GM19438 (cell line): ENCODE measurements around the gene SPINDOC.
"Not testable (repeated sequence)": the region's sequence is repeated elsewhere in the genome, so short reads cannot be mapped to it uniquely, and the experiment has no call there.

Experiments
- ATAC-seq: cut with Tn5 transposase; IDR thresholded peaks from one replicate; pipeline ENCODE4 v1.9.1; 2021; ENCODE audit warnings: low read depth; ENCODE audit not compliant: unreplicated experiment

Gene SPINDOC, protein sequence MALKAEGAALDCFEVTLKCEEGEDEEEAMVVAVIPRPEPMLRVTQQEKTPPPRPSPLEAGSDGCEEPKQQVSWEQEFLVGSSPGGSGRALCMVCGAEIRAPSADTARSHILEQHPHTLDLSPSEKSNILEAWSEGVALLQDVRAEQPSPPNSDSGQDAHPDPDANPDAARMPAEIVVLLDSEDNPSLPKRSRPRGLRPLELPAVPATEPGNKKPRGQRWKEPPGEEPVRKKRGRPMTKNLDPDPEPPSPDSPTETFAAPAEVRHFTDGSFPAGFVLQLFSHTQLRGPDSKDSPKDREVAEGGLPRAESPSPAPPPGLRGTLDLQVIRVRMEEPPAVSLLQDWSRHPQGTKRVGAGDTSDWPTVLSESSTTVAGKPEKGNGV

DNA sequence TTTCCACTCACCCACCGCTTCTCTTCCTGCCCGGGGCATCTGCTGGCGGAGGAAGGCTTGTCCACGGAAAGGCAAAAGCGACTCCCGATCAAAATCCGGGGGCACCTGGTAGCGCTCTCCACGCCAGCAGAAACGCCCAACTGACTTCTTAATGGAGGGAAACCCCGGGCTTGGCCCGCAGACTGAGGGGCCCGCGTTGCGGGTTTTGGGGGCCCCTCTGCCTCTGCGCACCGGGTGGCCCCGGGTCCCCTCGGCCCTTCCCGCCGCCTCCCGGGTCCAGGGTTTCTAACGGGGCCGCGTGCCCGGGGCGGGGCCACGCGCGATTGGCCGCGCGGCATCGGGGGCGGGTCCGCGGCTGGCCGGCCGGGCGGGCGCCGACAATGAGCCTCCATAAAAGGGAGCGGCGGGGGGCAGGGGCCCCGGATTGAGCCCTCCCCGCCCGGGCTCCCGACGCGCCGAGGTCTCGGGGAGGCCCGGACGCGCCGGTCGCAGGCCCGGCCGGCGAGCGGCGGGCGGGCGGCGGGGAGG is at the start of gene SPINDOC:
TSS of gene SPINDOC (plus strand) at position 422 of the 528 bp plus-strand sequence. CDS start 231 bp downstream, outside the sequence.
- peak; percentile 66 for ATAC-seq

- ATAC-seq, result no peak
Measured at GRCh38 chr11:63763496-63764339, 49.5 kb upstream of the SPINDOC start.

GRCh38 chr11:63764340-63764678 is 48.9 kb upstream of the SPINDOC start:
- ATAC-seq, result no peak

DNA sequence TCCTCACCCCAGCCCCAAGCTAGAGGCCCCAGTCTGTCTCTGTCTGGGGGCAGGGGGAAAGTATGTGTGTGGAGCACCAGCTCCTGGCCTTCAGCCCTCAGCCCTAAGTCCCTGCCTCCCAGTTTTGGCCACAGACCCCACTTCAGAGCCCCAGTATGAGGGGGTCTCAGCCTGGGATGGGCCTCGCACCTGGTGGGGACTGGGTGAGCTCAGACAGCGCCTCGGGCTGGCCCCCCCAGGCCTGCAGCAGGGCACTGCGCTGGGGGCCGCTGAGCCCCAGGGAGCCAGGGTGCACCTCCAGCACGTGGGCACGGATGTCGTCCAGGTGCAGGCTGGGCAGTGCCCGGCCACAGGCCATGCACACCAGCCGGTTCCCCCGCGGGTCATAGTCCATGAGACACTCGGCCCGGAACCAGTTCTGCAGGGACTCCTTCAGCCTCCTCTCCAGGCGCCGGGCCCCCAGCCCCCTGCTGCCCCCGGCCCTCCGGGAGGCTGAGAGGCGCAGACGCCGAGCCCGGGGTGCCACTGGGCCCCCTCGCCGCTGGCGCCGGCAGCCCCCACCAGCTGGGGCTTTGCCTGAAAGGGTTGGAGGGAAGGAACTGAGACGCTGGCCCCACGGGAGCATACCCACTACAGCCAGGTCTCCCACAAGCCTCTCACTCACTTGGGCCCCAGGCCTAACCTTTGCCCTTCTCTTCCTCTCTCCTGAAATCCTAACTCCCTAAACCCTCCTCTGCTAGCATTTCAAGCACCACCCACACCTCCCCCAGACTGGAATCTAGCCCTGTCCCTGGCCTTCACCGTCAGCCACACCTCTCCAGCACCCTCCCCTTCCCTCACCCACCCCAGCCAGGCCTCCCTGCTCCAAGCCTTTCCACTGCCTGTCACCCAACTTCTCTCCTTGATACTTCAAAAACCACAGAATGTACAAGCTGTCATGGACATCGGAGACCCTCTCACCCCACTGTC is 48.3 kb upstream of the SPINDOC start:
- ATAC-seq, result no peak

- no peak for ATAC-seq
Measured at GRCh38 chr11:63765688-63766241, 47.5 kb upstream of the SPINDOC start.

DNA sequence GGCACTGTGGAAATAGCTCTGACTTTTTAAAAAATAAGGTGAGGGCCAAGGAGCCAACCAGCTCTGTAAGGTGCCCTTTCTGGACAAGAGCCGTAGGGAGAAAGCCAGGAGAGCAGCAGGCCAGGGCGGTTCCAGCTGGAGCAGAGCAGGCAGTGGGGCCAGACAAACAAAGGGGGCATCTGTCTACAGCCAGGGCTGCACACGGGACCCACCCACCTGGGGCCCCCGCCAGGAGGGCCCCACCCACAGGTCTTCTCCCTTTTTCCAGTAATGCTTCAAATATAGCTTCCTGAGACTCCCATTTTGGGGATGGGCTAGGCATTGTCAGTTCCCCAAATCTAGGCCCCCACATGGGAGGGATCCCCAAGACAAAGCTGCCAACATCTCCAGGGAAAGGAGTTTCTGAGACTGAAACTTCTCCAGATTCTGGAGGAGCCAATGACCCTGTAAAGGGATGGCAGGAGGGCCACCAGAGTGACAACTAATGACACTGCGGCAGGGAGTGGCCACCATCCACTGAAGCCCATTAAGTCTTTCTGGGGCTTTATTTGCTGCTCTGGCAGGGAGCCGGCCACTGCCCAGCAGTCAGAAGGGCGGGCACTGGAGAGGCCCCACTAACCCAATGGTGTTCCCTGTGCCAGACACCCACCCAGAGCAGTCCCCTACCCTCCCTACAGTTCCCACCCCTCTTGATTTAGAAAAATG is 46.6 kb upstream of the SPINDOC start:
- no peak for ATAC-seq

DNA sequence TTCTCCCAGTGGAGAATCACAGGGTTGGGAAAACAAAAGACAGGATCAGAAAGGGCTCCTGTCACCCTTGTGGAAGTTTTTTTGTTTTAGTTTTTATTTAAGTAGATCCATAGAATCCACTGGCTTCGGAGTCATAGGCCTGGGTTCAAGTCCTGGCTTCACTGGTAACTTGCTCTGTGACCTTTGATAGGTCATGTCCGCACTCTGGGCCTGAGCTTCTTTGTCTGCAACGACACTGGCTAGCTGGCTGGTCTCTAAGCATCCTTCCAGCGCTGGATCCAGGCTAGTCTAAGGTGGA is 46.0 kb upstream of the SPINDOC start:
- no peak for ATAC-seq

- no peak for ATAC-seq
Measured at GRCh38 chr11:63767565-63768236, 45.6 kb upstream of the SPINDOC start.

GRCh38 chr11:63768237-63769041 is 44.8 kb upstream of the SPINDOC start, which contains the start of gene ZFTA:
Gene ZFTA, minus strand, starts transcription at chr11:63768775. Its CDS starts 153 bp downstream, at chr11:63768622.
- peak; percentile 59 for ATAC-seq

DNA sequence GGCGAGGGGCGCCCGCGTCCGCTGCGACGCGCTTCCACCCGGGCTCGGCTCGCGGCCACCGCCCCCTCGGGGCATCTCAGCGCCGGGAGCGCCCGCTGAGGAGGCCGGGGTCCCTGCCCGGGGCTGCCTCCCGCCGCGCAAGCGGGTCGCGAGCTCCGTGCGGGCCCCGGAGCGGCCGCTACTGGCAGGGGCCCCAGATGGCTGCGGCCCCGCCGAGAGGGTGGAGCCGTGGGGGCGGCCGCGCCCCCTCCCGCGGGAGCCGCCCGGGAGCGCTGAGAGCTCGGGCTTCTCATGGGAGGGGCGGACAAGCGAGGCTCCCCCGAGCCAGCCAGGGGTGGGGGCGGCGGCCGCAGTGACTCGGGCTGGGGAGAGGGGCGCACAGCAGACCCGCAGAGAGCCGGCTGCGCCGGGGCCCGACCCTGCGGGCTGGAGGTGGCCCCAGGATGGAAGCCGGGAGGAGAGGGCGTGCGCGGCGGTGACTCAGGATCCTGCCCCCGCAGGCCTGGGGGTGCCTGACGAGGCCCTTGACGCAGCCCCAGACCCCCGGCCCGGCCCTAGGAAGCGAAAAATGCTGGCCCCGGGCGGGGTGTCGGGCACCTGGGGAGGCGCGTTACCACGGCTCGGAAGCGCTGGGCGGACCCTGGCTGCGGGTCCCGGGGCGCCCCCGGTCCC is 44.1 kb upstream of the SPINDOC start:
- peak; percentile 44 for ATAC-seq

- no peak for ATAC-seq
Measured at GRCh38 chr11:63769714-63770455, 43.4 kb upstream of the SPINDOC start.

- no peak for ATAC-seq
Measured at GRCh38 chr11:63770763-63771162, 42.5 kb upstream of the SPINDOC start.

DNA sequence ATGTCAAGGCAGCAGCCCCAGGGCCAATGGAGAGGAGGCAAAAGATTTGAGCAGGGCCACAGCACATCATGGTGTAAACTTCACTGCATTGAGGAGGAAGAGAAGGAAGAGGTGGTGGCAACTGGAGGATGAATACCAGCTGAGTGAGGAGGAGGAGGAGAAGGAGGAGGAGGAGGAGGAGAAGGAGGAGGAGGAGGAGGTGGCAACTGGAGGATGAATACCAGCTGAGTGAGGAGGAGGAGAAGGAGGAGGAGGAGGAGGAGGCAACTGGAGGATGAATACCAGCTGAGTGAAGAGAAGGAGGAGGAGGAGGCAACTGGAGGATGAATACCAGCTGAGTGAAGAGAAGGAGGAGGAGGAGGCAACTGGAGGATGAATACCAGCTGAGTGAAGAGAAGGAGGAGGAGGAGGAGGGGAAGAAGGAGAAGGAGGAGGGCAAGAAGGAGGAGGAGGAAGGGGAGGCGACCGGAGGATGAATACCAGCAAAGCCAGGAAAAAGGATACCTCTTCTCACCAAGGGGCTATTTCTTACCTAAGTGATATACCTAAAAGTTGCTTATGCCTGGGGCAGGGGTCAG is 41.4 kb upstream of the SPINDOC start:
- ATAC-seq, result not testable (repeated sequence)

GRCh38 chr11:63775191-63775590 is 38.1 kb upstream of the SPINDOC start:
- ATAC-seq, result no peak

GRCh38 chr11:63779039-63779438 is 34.2 kb upstream of the SPINDOC start:
- ATAC-seq, result no peak

- no peak for ATAC-seq
Measured at GRCh38 chr11:63782749-63783148, 30.5 kb upstream of the SPINDOC start.
